GM21381 (cell line): Measurements from ENCODE around the gene CREB3L4.
A peak's percentile ranks its signal among the peaks of the same experiment; 100 is the strongest.

ENCODE experiments used
- ATAC-seq: cut with Tn5 transposase; IDR thresholded peaks from one replicate; pipeline ENCODE4 v1.9.1; 2021; ENCODE audit warnings: mild to moderate bottlenecking, moderate library complexity; ENCODE audit not compliant: unreplicated experiment

The CREB3L4 gene

DNA sequence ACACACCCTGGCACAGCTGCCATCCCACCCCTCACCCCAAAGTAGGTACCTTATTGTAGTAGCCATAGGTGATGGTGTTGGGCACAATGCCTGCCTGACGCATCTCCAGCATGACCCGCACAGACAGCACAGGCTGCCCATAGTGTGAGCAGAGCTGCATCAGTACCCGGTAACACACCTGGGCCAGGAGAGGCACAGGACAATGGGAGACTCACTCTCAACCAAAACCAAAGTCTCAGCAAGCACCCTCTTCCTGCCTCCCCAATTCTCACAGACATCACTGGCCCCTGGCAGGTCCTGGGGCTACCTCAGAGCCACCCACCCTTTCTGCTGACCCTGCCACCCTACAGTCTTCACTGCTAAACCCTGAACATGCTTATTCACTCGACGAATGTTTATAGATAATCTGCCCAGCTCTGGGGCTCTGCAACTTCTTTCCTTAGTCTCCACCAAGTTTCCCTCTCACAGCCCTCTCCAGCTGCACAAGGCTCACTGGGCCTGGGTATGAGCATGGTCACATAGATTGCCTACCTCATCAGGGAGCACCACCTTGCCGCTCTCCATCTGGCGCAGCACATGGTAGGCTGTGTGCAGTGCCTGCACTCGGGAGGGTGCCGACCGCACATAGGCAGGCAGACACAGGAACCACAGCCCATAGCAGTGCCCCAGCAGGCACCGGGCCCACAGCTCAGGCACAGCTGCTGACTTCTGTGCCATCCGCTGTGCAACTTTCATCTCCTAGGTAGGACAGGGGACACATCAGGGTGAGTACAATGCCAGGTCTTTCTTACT, 31.5 kb upstream of the CREB3L4 start:
- ATAC-seq: no peak

DNA sequence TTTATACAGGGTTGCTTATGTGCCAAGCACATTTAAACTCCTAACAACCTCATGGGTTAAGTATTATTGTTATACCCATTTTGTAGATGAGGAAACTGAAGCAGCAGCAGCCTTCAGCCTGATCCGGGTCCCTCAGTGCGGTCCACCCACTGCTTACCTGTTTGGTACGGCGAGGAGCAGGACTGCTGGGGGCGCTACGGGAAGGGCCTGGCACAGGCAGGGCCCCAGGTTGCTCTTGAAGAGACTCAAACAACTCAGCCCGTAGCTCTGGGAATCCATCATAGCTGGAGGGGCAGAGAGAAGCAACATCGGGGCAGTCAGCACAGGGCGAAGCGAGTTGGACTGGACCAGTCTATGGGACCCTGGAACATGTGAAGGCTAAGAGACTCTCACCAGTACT, 30.4 kb upstream of the CREB3L4 start:
- ATAC-seq: no peak

DNA sequence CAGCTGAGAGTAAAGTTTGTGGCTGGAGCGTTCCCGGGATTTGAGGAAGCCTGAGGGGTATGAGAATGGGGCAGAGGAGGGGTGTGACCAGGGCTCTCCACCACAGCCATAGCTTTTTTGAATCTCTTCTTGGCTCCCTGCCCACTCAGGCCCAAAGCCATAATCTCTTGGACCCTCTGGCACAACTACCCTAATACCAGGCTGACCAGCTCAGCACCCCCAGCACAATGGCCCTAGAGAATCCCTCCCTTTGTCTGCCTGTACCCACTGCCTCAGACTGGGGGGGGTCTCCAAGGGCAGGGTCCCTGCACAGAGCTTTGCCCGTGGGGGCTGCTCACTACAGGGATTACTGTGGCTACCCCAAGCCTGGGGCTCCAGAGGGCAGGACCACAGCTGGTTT, 28.7 kb upstream of the CREB3L4 start:
- ATAC-seq: no peak

DNA sequence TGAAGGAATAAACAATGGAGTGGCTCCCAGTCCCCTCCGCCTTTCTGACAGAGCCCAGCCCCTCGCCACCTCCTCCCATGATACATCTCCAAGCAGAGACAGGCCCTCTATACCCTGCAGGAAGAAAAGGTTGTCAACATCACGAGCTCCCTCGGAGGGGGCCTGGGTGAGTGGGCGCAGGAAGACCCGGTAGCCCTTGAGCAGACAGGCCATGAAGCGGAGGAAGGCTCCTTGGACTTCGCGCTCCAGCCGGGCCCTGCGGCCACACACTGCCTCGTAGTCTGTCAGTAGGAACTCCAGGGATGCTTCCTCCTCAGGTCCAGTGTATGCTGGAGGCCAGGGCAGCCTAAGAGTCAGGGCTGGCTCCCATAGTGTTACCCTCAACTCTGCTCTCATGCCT, 28.2 kb upstream of the CREB3L4 start:
- ATAC-seq: no peak

DNA sequence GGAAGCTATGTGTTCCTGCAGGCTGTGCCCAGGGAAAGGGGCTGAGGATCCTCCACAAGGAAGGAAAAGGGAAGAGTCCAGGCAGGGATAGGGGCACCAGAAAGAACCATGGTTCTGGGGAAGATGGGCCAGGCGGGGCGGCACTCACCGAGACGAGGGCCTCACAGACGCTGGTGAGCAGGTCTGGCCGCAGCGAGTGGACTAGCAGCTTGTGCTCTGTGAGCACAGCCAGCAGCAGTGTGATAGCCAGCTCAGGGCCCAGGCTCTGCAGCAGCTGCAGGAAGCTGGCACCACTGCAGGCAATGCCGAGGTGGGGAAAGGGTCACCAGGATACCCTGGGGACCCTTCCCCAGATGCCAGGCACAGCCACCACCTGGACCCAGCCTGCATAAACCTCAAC, 26.9 kb upstream of the CREB3L4 start:
- no peak for ATAC-seq

DNA sequence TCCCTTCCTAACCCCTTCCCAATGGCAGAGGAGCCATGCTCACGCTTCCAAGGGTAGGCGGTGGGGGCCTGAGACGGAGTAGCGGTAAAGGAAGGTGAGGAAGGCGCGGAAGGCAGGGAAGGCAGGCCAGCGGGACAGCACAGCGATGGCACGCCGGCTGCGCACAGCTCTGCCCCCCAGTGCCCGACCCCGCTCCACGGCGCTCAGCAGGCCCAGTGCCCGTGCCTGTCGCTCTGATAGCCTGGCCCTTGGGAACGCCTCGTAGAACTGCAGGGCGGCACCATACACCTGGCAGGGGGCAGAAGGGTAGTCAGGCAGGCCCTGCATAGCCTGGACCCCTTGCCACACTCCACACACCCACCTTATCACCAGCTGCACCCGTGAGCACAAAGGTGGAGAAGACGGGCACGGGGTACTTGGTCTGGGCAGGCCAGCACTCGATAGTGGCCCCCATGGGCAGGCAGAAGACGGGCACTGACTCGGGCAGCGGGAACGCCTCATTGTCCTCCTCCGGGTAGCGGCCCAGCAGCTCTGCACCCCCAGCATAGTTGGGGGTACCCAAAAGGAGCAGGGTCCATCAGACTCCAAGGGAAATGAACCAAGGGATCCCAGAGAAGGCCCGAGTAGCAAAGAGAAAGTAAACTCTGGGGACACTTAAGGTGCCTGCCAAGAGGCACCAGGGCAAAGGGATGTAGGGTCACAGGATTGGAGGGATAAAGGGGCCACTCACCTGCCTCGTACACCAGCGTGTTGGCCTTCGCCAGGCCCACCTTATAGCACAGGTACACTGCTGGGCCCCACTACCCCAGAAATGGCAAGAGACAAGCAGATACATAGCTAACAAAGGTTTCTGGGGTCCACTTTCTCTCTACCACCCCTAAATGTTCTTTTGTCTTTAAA, 25.6 kb upstream of the CREB3L4 start:
- ATAC-seq: no peak

DNA sequence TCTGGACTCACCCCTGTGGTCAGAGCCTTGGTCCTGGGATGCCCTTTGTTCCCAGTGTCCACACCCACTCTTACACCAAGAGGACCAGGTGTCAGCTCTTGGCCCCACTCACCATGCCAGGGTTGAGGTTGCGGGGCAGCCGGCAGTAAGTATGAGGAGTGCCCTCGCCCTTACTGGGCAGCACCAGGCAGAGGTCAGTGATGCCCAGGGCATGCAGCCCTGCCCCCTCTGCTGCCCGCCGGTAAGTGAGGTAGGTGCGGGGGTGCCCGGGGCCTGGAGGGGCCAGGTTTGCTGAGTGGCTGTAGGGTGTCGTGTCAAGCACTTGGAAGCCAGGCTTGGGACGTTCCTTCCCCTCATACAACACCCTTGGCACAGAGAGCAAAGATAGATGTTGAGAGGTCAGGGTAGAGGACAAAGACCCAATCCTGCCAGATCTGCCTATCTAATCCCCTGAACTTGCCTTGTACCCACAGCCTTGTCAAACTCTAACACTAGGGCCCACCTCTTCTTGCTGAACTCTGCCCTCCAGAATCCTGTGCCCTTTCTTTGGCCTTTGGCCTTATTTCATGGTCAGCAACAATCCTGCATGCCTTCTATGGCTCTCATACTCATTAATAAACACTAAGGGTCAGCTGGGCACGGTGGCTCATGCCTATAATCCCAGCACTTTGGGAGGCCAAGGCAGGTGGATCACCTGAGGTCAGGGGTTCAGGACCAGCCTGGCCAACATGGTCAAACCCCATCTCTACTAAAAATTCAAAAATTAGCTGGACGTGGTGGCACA, 24.7 kb upstream of the CREB3L4 start:
- no peak for ATAC-seq

DNA sequence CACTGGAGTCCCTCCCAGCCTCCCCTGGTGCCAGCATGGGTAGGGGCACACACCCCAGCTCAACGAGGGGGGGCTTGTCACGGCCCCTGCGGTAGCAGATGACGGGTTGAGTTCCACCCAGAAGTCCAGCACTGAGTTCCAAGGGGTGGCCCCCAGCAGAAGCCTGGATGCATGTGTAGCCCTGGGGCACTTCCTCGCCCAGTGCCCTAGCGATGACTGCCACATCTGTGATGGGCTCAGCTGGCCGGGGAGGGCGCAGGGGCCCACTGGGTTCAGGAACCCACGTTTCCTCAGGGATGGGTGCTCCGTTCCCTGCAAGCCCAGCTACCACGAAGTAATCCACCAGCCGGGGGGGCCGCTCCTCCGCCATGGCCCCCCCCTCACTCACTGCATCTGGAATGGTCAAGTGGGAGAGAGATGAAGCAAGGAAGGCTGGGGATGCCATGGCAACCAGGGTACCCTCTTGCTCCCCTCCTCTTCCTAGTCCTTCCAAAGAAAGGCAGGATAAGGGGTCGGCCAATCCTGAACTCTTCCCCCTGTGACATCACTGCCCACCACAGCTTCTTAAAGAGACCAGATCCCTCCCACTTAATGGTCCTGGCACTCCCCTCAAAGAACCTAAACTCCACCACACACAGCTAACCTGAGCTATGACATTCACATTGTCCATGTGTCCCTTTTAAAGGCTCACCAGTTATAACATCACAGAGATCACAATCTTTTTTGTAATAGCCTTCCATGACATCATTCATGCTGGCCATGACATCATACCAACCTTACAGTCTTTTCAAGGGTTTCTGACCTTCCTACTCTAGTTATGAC, 23.5 kb upstream of the CREB3L4 start:
- ATAC-seq: no peak

DNA sequence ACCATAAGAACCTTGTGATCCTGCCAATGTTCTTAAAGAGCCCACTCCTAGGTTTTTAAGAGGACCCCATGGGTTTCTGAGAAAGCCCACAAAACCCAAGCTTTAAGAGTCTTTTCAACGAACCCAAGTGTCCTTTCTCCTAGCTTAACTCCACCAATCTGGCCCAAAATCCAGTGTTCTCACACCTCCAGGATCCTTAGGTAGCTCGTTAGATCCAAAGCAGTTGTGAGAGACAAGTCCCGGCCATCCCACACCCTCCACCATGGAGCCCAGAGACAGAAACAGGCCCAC, 22.9 kb upstream of the CREB3L4 start:
- no peak for ATAC-seq

DNA sequence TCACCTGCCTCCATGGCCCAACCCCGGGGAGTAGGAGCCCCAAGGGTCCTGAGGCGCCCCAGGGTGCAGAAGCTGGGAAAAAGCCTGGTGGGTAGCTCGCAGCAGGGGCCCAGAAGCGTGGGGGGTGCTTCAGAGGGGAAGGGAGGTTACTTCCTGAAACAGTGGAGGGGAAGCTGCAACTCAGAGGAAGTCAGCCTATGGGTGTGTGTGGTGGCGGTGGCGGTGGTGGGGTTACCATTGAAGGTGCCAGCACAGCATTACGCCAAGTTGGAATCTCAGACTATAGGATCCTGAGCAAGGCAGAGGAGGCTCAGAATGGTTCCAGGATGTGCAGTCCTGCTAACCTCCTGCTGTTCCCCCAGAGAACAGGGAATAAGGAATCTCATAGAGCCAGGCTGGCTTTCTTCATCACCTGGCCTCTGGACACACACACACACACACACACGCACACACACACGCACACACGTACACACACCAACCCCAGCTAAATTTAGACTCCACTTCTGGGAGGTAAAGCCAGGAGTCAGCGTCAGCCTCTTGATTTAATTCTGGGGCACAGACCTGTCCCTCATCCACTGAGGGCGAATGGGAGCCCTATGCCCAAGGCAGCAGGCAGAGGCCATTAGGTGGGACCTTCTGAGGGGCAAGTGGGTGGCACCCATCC, 22.4 kb upstream of the CREB3L4 start:
- no peak for ATAC-seq

DNA sequence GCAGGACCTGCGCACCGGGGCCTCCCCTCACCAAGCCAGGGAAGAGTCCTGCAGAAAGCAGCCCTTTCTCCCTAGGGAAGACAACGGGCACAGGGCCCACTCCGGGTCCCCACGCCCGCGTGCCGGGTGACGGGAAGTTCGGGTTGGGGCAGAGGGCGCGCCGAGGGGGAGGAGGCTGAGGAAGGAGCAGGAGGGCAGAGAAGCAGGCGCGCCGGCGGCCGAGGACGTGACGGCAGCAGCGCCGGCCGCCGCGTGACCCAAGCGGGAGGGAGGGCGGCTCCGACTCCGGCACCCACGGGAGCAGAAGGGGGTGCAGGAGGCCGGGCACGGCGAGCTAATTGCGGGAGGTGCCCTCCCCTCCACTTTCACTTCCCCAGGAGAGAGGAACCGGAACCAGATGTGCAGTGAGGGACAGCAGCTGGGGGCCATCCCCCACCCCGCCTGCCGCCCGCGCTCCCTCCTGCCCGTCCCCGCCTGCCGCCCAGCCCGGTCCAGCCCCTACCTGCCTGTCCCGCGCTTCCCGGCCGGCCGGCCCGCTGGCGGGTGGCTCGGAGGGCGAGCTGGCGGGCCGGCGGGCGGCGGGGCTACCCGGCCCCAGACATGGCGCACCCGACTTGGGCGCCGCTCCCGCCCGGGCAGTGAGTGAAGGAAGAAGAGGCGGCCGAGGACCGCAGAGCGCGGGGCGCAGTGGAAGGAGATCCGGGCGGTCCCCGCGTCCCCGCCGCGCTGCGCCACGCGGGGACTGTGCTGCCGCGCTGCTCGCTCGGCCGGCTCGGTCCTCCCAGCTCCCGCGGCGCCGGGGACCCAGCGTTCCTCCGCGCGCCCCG, 21.7 kb upstream of the CREB3L4 start:
- ATAC-seq: peak; percentile 68

DNA sequence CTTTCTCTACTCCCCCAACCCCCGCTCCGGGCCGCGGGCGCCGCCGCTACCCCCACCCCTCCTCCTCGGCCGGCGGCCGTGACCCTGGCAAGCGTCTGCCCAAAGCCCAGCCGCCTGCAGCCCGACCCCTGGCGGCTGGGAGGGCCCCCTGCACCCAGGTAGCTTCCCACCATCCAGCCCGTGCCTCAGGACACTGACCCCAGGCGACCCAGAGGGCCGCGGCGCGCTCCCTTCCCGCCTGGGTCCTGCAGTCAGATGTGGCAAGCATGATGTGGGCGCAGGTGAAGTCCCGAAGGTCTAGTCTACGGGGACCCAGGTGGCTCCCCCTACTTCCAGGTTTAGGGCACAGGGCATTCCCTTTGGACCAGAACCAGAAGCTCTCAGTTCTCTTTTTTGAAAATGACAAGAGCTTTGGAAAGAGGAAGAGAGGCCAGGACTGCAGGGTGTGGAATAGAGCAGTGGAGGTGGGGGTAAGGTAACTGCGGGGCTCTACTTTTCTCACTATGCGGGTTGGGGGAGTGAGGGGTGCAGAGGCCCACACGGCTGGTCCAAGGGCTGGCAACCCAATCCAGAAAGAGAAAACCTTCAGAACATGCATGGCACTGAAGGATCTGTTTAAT, 21.0 kb upstream of the CREB3L4 start, which contains the start of gene DENND4B:
TSS of gene DENND4B (minus strand) at position 97 of the 620 bp plus-strand sequence. CDS start 2,344 bp downstream, outside the sequence.
- ATAC-seq: peak; percentile 67

DNA sequence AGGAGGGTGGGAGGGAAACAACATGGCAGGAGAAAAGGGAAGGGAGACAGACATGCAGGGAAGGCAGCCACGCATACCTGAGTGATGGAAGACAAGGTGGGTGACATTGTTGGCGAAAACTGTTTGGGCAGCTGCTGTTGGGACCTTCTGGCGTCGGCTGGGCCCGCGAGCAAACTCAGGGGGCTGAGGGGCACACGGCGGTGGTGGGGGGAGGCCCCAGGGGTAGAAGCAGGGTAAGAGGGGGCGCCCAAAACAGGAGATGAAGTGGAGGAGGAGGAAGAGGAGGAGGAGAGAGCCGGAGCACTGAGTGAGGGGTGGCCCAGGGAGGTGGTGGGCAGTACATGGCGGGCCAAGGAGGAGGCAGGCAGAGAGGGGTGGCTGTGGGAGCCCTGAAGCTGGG, 16.5 kb upstream of the CREB3L4 start:
- no peak for ATAC-seq

DNA sequence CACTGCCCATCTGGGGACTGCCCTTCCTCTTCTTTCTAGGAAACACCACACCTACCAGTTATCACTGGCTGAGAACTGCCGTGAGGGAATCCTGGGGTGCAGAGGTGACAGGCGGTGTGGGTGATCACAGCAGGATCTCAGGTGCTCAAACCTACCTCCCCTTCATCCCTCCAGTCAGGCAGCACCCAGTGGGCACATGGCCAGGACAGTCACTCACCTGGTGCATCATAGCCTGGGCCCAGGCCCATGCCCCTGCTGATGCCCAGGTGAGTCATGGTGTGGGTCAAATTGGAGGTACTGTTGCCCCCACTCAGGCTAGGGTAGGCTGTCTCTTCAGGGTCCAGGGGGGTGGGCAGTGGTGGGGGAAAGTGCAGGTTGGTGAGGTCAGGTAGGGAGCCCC, 15.9 kb upstream of the CREB3L4 start:
- no peak for ATAC-seq

DNA sequence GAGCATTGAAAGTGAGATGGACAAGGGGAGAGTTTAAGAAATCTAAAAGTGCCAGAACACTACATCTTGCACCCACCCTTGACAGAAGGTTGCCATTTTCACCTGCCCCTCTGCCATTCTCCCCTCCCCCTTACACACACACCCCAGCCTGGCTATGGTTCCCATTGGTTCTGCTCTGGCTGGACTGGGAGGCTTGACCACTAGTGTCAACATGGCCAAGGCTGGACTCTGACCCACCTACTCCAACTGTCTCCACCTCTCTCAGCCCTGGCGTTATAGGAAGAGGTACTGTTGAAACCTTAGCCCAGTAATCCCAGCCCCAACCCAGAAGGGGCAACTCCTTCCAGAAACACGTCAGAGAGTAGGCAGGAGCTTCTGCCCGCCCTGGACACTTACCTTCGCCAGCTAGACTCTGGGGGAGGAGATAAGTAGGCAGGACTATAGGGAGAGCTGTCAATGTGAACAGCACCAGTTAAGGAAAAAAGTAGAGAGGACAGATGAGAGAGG, 13.8 kb upstream of the CREB3L4 start:
- ATAC-seq: no peak

DNA sequence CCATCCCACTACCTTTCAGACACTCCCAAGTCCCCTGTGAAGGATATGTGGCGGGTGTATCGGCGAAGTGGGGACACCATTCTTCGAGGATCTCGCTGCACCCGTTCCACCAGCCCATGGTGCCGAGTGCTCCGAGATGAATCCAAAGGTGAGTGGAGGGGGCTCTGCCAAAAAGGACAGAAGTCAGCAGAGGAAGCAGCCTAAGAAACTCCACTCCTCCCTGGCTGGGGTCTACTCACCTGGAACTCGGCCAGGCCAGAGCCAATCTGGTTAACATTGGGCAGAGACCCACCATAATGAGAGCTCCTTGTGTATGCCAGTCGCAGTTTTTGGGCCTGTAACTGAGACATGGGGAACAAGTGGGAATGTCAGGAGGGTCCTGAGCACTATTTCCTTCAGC, 12.9 kb upstream of the CREB3L4 start:
- no peak for ATAC-seq

DNA sequence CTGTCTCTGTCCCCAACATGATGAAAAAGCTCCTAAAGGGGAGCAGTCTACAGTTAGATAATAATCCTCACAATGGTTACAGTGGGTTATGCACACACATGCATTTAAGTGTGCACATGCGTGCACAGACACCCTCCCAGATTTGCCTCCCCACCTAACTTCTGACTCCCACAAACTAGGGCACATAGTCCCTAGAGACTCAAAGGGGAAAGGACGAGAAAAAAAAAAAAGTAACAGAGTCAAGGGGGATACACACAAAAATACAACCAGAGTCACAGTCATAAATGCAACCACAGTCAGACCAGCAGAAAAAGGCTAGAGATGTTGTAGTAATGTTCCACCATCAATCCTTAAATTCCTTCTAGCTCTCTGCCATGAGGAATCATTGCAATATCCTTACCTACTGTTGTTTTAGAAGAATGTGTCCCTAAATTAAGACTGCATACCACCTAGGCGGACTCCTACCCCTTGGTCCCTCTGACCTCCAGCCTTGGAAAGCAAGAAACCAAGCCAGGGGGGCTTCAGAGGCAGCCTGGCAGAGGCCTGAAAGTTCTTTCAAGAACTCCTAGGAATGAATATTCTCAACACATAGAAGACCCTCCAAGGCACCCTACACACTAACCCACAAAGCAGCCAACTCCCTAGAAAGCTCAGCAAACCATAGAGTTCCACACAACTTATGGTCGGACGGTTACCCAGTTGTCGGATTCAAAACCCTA, 10.5 kb upstream of the CREB3L4 start:
- no peak for ATAC-seq

DNA sequence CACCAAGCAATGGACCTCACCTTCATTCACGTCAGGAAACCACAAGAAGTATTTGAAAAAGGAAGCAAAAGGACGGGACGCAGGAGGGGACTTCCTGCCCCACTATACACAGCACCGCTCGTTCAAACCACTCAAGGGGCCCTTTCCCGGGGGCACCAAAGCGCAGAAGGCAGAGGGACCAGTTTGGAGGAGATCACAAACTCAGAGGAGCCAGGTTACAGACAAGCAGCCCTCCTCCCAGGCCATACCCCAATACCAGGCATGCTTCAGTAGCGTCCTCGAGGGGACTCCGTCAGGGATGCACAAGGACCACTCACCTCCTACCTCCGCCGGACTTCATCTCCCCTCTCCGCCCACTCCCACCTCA, 10.0 kb upstream of the CREB3L4 start:
- peak; percentile 7 for ATAC-seq
